Measurements from ENCODE around the gene LMF1. TPM values are rescaled to one million over a fixed set of nuclear protein-coding genes. Genes with fewer than 3 reads are reported as not detected.
"Not testable (repeated sequence)": the region's sequence is repeated elsewhere in the genome, so short reads cannot be mapped to it uniquely, and the experiment has no call there.

Gene LMF1
- total RNA-seq, 4 donors from 2014 or later = 21.8 to 47.9 (median 36.0) TPM

DNA sequence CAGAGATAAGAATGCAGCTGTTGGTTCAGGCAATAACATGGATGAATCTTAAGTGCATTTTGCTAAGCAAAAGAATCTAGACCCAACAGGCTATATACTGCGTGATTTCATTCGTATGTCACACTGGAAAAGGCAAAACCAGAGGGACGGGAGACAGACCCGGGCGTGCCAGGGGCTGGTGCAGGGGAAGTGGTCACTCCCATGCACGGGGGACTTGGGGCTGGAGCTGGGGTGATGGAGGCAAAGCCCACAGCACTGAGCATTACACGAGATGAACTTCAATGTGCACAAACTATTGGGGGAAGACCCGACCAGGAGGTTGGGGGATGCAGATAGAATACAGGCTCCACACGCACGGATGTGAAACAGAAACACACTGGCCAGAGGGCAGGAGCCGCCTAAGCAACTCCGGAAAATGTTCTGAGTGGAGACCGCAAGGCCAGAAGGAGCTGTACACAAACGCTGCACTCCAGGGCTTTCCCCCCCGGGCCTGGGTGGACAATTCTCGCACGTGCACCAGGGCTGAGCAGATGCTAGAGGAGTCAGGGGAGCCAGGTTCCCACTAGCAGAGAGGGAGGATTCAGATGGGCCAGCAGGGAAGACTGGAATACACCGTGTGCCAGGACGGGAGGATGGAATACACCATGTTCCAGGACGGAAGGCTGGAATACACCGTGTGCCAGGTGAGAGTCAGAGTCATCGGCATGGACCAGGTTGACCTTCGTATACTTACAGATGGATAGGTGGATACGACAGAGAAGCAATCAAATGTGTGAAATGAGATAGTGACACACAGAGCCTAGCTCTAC is 11.3 kb downstream of the LMF1 start:
- Histone ChIP-seq H3K27ac (no peak overlapping the region), H3K9me3 (no peaks in the 10 kb centered on the region), H3K4me3 (no peak overlapping the region), H3K4me1 (no peaks in the 10 kb centered on the region), H3K36me3 (no peaks in the 10 kb centered on the region), H3K27me3 (no peaks in the 10 kb centered on the region)
- TF ChIP-seq, protein P1, sequence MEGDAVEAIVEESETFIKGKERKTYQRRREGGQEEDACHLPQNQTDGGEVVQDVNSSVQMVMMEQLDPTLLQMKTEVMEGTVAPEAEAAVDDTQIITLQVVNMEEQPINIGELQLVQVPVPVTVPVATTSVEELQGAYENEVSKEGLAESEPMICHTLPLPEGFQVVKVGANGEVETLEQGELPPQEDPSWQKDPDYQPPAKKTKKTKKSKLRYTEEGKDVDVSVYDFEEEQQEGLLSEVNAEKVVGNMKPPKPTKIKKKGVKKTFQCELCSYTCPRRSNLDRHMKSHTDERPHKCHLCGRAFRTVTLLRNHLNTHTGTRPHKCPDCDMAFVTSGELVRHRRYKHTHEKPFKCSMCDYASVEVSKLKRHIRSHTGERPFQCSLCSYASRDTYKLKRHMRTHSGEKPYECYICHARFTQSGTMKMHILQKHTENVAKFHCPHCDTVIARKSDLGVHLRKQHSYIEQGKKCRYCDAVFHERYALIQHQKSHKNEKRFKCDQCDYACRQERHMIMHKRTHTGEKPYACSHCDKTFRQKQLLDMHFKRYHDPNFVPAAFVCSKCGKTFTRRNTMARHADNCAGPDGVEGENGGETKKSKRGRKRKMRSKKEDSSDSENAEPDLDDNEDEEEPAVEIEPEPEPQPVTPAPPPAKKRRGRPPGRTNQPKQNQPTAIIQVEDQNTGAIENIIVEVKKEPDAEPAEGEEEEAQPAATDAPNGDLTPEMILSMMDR (IDR thresholded peaks at IDR 0.05) = no peak
- no peak for TF ChIP-seq POLR2A (IDR thresholded peaks at IDR 0.05)
- intact Hi-C loops (cut with DNase I; ENCODE audit: low total_unique reads) = no loop called here
- no peak for DNase-seq

DNA sequence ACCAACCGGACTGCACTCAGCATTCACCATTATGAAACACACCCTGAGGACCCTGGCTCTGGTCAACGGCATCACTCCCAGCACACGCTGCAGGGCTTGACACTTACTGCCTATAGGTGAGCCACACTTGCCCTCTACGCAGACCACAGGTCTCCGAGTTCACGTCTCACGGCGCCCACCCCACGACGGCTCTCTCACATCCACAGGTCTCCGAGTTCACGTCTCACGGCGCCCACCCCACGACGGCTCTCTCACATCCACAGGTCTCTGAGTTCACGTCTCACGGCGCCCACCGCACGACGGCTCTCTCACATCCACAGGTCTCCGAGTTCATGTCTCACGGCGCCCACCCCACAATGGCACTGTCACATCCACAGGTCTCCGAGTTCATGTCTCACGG is 15.0 kb downstream of the LMF1 start:
- intact Hi-C loops (cut with DNase I; ENCODE audit: low total_unique reads); H3K4me3 ChIP-seq; H3K27ac ChIP-seq; DNase-seq; H3K27me3 ChIP-seq; H3K36me3 ChIP-seq; H3K4me1 ChIP-seq; H3K9me3 ChIP-seq: not testable (repeated sequence)

DNA sequence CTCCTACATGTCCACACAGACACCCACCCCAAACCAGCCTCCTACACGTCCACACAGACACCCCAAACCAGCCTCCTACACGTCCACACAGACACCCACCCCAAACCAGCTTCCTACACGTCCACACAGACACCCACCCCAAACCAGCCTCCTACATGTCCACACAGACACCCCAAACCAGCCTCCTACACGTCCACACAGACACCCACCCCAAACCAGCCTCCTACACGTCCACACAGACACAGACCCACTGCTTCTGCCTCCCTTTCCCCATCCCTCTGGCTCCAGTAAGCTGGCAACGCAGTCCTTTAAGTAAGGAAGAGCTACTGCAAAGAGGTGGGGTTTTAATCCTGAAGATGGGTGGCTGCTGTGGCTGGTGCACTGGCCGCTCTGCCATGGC is 17.0 kb downstream of the LMF1 start:
- H3K36me3 ChIP-seq; H3K4me3 ChIP-seq; H3K27ac ChIP-seq; DNase-seq; H3K4me1 ChIP-seq; H3K9me3 ChIP-seq; H3K27me3 ChIP-seq; intact Hi-C loops (cut with DNase I; ENCODE audit: low total_unique reads): not testable (repeated sequence)

DNA sequence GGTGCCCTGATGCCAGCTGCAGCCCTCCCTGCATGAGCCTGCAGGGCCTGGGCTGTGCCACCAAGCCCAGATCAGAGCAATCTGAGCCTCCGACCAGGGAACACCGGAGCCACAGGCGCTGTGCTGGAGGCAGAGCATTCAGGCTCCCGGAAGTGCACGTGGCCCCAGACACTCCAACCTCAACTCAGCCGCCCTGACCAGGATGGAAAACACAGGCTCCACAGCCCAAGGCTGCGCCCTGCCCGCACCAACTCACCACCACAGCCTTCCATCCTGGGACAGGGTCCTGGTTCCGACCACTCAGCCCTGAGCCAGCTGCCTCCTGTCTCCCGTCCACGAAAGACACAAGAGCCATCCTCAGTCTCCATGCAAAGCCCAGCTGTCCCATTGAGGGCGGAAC is 18.5 kb downstream of the LMF1 start:
- TF ChIP-seq, protein P1 (IDR thresholded peaks at IDR 0.05) = no peak
- no peak for TF ChIP-seq POLR2A (IDR thresholded peaks at IDR 0.05)
- Histone ChIP-seq H3K36me3 (no peaks in the 10 kb centered on the region), H3K27me3 (no peaks in the 10 kb centered on the region), H3K4me1 (no peaks in the 10 kb centered on the region), H3K27ac (no peak overlapping the region), H3K9me3 (no peaks in the 10 kb centered on the region), H3K4me3 (no peak overlapping the region)
- DNase-seq = no peak
- intact Hi-C loops (cut with DNase I; ENCODE audit: low total_unique reads) = no loop called here

DNA sequence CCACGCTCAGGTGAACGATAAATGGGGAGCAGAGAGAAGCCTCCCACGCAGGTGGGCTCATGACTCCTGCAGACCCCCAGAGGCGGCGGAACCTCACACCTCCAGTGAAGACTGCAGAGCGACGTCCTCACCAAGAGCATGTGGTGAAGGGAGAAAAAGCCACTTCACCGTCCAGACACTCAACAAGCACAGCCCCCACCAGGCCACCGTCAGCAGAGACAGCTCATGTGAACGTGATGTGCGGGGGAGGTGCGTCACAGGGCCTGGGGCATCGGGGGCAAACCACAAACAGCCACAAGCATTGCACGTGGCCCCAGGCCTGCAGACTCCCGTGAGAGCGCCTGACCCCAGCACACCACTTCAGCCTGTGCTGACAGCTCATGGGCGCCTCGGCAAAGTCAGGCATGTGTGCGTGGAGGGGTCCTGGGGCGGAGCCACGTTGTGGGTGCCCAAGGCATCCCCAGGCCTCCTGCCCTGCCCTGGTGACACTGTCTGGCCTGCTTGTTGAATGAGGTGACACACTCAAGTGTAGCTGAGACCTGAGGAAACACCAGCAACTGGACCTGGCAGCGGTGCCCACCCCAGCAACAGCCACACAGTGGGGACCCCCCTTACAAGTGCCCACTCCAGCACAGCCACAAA is 19.0 kb downstream of the LMF1 start:
- Histone ChIP-seq H3K27me3 (no peaks in the 10 kb centered on the region), H3K9me3 (no peaks in the 10 kb centered on the region), H3K27ac (no peak overlapping the region), H3K4me3 (no peak overlapping the region), H3K36me3 (no peaks in the 10 kb centered on the region), H3K4me1 (no peaks in the 10 kb centered on the region)
- intact Hi-C loops (cut with DNase I; ENCODE audit: low total_unique reads) = no loop called here
- no peak for DNase-seq
- TF ChIP-seq, protein P1 (IDR thresholded peaks at IDR 0.05) = no peak
- TF ChIP-seq POLR2A (IDR thresholded peaks at IDR 0.05) = no peak

DNA sequence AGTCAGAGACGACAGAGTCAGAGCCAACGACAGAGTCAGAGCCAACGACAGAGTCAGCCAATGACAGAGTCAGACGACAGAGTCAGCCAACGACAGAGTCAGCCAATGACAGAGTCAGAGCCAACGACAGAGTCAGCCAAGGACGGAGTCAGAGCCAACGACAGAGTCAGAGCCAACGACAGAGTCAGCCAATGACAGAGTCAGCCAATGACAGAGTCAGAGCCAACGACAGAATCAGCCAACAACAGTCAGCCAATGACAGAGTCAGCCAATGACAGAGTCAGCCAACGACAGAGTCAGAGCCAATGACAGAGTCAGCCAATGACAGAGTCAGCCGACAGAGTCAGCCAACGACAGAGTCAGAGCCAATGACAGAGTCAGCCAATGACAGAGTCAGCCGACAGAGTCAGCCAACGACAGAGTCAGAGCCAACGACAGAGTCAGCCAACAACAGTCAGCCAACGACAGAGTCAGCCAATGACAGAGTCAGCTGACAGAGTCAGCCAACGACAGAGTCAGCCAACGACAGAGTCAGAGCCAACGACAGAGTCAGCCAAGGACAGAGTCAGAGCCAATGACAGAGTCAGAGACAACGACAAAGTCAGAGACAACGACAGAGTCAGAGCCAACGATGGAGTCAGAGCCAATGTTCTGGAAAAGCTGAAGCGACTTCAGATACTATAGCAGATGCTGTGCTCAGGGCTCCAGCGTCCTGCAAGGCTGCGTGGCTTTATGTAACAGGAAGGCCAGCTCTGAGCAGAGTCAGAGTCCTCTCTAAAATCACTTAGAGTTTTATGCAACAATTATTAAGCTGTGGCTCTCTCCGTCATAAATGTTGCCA is 19.8 kb downstream of the LMF1 start:
- H3K4me1 ChIP-seq; H3K4me3 ChIP-seq; H3K27ac ChIP-seq; H3K9me3 ChIP-seq; H3K27me3 ChIP-seq; H3K36me3 ChIP-seq; DNase-seq; intact Hi-C loops (cut with DNase I; ENCODE audit: low total_unique reads): not testable (repeated sequence)

DNA sequence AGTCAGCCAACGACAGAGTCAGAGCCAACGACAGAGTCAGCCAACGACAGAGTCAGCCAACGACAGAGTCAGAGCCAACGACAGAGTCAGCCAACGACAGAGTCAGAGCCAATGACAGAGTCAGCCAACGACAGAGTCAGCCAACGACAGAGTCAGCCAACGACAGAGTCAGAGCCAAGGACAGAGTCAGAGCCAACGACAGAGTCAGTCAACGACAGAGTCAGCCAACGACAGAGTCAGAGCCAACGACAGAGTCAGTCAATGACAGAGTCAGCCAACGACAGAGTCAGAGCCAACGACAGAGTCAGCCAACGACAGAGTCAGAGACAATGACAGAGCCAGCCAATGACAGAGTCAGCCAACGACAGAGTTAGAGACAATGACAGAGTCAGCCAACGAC is 22.0 kb downstream of the LMF1 start:
- DNase-seq; H3K27ac ChIP-seq; H3K4me3 ChIP-seq; intact Hi-C loops (cut with DNase I; ENCODE audit: low total_unique reads); H3K36me3 ChIP-seq; H3K4me1 ChIP-seq; H3K27me3 ChIP-seq; H3K9me3 ChIP-seq: not testable (repeated sequence)

DNA sequence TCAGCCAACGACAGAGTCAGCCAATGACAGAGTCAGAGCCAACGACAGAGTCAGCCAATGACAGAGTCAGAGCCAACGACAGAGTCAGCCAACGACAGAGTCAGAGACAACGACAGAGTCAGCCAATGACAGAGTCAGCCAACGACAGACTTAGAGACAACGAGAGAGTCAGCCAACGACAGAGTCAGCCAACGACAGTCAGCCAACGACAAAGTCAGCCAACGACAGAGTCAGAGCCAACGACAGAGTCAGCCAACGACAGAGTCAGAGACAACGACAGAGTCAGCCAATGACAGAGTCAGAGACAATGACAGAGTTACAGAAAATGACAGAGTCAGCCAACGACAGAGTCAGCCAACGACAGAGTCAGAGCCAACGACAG is 22.9 kb downstream of the LMF1 start:
- DNase-seq, H3K9me3 ChIP-seq, H3K36me3 ChIP-seq: not testable (repeated sequence)

More for the DNA sequence above, 22.9 kb downstream of the LMF1 start:
- H3K4me3 ChIP-seq; intact Hi-C loops (cut with DNase I; ENCODE audit: low total_unique reads); H3K4me1 ChIP-seq; H3K27ac ChIP-seq; H3K27me3 ChIP-seq: not testable (repeated sequence)
